TTC549 (cell line): ENCODE measurements around the gene MTOR.

Experiments
- FAIRE-seq: peaks from 2 replicates; lab custom pipeline; 2012; peaks lifted over from hg19 to GRCh38; lab: Jason Lieb, UNC

Gene MTOR

GRCh38 chr1:11216074-11216473, 46.3 kb downstream of the MTOR start:
- no peak for FAIRE-seq

DNA sequence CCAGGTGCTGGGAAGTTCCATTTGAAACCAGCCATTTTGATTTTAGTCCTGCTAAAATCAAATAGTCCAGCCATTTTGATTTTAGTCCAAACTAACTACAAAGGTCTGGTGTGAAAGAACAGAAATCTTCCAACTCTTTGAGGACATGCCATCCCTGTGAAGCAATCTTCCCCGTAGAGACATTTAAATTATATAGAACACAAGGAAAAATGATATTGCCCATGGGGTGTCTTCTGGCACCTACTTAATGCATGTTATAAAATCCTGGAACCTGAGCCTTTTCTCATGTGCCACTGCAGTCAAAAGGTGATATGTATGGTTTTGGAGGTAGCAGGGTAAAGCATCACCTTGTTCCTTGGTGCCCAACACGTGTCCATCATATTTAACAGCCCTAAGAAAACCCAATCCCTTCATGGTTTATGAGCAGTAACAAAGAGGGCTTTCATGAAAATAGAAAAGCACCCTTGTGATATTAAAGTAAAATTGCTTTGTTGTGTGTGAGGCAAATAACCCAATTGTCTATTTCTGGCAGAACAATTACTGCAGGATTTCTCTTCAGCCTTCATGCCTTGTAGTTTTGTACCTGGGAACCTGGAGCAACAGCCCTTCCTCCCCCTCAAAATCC, 46.9 kb downstream of the MTOR start:
- no peak for FAIRE-seq

DNA sequence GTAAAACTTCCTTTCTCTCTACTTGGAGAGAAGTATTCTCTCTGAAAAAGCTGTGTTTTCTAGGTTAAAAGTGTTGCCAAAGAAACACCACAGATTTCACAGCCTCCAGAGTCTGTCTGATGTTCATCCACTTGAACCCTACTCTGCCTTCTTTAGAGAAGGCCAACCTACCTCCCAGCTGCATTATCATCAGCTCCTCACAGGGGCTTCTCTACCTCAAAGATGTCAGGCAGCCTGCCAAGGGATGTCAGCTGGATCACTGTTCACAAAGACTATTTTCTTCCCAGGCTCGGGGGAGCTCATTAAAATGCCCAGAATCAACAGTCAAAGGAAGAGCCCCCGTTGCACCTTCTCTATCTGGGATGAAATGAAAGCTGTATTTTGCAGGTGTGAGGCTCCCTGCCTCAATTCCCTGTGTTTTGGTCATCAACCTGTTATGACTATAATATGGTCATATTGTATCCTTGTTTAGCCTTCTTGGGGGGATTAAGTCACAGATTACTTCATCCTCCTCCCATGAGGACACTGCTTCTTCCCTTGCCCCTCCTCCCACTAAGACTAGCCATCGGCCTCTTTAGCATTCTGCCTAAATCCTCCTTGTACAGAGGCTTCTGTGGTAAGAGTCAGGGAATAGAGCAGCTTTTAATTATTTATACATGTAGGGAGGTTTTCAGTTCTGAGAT, 47.5 kb downstream of the MTOR start:
- no peak for FAIRE-seq

DNA sequence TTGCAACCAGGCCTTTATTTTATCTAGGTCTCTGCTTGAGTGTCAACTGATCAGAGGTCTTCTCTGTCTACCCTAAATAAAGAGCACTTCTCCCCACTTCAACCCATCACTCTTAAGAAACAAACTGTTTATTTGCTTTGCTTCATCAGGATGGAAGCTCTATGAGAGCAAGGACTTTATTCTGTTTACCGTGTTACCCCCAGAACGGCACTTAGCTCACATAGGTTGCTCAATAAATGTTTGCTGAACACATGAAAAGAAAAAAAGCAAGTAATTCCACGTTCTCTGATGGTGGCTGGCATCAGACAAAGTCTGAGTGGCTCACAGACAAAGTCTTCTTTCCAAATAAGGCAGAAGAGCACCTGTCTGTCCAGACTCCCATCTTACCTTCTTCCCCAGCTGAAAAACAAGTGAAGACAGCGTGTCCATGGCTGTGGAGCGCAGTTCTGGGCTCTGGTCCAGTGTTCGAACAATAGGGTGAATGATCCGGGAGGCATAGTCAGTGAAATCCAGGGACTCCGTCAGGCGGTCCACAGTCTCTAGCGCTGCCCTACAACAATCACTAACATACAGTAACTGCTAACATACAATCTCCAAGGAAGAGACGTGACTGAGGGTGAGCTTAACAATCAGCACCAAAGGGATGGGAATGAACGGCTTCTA, 50.3 kb downstream of the MTOR start:
- FAIRE-seq, result no peak

DNA sequence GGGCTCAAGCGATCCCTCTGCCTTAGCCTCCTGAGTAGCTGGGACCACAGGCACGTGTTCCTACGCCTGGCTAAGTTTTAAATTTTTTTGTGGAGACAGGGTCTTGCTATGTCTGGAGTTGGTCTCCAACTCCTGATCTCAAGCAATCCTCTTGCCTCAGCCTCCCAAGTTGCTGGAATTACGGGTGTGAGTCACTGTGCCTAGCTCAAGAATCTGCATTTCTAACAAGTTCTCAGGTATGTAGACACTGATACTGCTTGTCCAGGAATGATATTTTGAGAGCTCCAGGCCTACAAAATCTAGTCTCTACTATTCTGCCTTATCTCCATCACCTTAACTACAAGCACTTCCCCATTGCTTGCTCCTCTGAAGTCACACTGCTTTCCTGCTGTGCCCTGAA, 50.9 kb downstream of the MTOR start:
- FAIRE-seq, result no peak

DNA sequence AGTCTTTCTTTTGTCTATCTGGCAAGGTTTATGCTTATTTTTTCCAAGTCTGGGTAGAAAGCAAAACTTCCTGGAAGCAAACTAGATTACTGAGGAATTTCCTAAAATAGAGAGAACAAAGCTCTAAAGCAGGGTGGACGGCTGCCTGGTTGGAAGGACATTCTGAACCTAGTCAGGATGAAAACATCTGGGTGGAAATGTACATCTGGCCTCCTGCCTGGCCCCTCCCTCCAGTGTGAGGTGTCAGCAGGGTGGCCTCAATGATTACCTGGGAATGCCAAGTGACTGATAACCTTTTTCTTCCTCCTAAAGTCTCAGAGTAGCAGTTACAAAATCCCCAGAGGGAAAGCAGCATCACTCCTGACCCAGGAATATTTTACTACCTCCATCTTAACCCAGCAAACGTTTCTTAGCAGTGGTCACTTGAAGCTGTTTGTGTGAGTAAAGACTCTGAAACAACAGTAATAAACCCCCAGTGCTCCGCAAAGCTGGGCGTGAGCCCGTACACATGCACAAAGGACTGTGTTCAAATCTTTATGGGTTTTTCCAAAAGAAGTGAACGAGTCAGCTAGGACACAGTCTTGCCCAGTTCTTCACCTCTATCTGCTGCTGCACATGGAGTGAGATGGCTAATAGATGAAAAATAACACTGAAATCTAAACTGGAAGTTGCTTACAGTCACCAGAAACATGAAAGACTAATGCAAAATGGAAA, 54.3 kb downstream of the MTOR start:
- FAIRE-seq, result no peak

- no peak for FAIRE-seq
These were observed 57.8 kb downstream of the MTOR start for GRCh38 chr1:11204396-11205190.

DNA sequence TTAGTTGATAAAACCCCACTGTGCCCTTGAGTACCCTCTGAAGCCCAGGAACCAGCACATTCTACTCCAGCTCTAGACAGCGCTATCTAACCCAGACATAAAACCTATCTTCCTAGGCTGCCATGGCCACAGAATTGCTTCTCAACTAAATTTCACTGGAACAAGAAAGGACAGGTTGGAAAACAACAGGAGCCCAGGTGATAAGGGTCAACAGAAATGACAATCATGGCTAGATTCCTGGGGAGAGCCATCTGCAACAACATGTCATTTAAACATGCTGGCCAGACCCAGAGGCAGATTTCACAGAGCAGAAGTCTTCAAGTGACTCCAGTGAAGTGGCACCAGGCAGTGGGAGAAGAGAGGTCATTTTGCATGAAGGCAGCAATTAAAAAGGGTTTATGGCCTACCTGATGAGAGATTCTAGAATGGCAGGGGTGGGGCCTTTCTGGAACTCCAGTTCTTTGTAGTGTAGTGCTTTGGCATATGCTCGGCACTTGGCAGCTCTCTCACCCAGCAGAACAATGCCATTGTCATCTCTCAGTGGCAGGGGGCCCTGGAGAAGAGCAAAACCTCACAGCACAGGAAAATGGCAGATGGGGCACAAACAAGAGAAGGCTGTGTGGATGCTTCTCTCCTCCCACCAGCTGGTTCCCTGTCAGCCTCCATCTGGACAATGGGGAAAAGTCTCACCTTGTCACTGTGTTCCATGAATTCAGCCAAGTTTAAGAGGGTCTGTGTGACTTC, 63.3 kb downstream of the MTOR start:
- no peak for FAIRE-seq

DNA sequence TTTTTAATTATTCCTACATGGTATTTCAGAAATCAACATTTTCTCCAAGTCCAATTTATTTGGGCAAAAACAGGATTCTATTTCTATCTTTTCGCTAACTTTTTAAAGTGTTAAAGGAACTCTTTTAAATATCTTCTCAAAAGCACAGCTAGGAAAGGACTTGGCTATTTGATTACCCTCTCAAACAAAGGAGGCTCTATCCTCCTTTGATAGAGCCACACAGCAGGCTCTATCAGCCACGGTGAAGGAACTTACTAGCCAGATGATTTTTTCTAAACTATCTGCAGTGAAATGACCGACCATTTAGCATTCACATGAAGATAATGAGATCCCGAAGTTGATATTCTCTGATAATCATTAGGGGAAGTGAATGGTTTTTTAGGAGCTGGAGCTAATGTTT, 64.1 kb downstream of the MTOR start:
- FAIRE-seq, result no peak

GRCh38 chr1:11197359-11197758, 65.0 kb downstream of the MTOR start:
- FAIRE-seq, result no peak

DNA sequence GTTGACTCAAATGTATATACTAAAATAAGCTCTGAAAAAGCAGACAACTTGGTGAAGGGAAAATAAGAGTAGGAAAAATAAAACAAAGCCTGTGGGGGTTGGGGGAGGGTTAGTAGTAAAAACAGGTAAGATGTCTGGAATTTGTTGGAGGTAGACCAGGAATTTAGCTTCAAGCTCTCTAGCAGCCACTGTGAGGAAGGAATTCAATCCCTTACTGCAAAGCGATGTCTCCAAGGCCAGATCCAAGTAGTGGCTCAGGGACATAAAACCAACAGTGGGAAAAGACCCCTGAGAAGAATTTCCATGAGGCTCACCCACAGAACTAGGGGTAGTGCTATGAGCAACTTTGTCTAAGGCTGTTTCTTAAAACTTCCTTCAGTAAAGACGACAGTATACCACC, 65.4 kb downstream of the MTOR start:
- FAIRE-seq, result no peak

DNA sequence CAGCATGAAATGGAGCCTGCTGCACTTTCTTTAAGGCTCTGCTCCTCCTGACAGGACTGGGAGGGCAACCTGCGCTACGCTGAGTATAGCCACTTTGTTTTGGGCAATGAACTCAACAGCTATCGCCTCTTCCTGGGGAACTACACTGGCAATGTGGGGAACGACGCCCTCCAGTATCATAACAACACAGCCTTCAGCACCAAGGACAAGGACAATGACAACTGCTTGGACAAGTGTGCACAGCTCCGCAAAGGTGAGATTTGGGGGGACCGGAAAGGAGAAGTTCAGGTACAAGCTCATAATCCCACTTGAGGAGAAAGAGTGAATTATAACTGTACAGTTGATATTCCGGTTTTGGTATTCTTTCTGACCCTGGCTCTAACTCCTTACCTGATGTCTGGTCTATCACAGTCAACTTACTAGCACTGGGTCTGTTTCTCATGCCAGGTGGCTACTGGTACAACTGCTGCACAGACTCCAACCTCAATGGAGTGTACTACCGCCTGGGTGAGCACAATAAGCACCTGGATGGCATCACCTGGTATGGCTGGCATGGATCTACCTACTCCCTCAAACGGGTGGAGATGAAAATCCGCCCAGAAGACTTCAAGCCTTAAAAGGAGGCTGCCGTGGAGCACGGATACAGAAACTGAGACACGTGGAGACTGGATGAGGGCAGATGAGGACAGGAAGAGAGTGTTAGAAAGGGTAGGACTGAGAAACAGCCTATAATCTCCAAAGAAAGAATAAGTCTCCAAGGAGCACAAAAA, 67.8 kb downstream of the MTOR start:
- no peak for FAIRE-seq

DNA sequence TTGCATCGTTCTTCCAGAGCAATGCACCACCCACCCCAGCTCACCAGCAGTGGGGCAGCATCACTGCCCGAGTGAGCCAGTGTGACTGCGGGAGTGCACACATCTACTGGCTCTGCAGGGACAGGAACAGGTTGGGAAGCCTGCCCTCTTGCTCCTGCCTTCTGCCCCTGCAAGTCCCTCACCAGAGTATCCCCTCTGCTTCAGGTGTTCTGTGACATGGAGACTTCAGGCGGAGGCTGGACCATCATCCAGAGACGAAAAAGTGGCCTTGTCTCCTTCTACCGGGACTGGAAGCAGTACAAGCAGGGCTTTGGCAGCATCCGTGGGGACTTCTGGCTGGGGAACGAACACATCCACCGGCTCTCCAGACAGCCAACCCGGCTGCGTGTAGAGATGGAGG, 69.0 kb downstream of the MTOR start:
- FAIRE-seq, result no peak

DNA sequence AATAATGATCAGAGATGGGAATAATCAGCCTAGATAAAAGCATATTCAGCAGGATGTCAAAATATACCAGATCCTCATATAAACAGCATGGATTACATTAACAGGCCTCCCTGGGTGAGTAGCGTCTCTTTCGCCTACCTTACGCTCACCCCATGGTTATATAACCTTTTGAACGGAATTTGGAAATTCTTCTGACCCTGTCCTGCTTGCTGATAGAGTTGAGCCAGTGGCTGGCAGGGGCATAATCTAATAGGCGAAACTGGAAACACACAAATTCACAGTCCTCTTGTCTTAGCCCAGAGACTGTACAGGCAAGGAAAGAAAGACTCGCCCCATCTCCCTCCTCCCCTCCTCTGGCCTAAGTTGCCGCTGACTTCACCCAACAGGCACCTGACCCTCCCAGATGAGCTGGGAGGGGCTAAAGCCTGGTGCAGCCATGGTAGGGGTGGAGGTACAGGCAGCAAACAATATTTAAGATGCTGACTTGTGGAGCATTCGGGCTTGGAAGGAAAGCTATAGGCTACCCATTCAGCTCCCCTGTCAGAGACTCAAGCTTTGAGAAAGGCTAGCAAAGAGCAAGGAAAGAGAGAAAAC, 73.4 kb downstream of the MTOR start, which contains the start of gene ANGPTL7:
TSS of gene ANGPTL7 (plus strand) at position 498 of the 594 bp plus-strand sequence. CDS start 225 bp downstream, outside the sequence.
- FAIRE-seq, result no peak

DNA sequence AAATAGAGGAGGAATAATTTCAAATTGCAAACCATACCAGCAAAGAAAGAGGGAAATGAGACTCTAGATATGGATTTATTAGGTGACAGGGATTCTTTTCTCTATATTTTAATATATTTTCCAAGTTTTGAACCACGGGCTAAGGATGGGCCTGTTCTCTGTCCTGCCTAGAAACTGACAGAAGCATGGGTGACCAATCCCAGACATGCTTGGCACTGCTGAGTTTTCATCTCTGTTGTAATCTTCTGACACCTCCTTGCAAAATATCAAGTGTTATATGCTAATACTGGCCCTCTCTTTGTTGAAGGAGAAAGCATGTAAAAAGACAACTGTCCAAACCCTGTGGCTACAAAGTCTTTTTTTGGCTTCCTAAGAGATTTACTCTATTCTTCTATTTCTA, 74.0 kb downstream of the MTOR start:
- FAIRE-seq, result no peak

DNA sequence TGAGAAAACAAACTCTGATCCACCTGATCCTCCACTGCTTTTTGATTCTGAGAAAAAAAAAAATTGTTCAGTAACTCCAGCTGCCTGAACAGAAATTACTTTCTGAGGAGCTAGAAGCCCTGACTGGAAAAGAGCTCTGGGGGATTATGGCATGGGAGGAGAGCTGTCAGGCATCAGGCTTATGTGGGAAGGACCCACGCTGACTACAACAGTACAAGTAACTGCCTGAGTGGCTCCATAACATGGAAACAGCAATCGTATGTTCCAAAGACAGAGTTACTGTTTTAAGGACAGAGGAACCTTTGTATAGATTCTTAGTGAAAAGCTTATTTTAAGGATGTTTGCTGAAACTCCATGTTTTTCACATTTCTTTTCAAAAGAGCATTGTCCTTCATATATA, 74.4 kb downstream of the MTOR start:
- no peak for FAIRE-seq

DNA sequence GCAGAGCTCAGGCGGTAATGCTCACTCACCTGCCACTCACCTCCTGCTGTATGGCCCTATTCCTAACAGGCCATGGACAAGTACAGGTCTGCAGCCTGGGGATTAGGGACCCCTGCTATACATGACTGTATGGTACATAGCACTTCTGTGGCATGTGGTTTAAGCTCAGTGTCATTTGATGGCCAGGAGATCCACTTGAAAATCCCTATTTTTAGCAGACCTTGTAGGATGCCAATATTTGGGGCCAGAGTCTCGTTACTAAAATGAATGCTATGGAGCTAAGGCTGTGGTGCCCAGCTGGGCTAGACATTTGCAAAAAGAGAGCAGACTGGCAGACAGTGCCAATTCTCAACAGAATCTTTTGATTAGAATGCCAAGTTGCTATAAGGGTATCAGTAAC, 74.9 kb downstream of the MTOR start:
- no peak for FAIRE-seq

DNA sequence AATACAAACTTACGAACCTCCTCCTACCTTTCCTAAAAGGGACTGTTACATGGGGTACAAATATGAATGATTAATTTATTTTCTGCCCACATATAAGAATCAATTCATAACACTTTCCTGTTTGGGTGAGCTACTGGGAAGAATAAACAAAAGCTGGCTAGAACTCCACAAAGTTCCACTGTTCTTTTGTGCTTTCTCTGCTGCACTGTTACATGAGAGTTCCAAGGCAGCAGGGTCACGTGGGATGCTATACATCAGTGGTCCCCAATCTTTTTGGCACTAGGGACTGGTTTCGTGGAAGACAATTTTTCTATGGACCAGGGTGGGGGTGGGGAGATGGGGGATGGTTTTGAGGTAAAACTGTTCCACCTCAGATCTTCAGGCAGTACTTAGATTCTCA, 75.4 kb downstream of the MTOR start:
- FAIRE-seq, result no peak

DNA sequence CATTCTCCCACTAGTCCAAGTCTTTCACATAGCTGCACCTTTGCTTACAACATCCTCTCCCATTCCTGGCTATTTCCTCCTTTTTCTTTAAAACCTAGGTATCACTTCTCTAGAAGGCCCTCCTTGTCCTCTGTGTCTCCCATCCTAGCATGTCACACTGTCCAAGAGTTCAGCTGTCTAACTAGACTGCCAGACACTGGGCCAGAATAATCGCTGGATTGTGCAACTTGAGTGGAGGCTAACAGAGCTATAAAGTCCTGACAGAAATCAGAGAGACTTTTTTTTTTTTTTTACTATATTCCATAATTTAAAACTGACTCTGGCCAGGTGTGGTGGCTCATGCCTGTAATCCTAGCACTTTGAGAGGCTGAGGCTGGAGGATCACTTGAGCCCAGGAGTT, 77.4 kb downstream of the MTOR start:
- FAIRE-seq, result no peak

DNA sequence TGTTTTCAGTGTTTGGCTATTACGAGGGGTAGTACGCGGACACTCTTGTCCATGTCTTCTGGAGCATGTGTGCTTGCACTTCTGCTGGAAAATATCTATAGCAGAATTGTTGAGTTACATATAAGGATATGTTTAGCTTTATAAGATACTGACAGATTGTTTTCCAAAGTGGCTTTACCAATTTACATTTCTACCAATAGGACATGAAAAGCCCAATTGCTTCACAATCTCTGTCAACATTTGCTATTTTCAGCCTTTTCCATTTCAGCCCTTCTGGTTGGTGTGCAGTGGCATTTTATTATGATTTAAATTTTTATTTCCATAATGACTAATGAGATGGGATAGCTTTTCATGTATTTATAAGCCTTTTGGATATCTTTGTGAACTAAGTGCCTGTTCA, 79.5 kb downstream of the MTOR start:
- no peak for FAIRE-seq
